KOPT-K1 (cell line): ENCODE measurements around the gene UTS2.

Experiments
- H3K27ac ChIP-seq: fragments of 200-600 bp; sonication (generic); 2 replicates; pipeline ENCODE4 v1.5.1; 2016; ENCODE audit warnings: antibody characterized with exemption, mild to moderate bottlenecking, low read depth, low read length; ENCODE audit not compliant: poor library complexity, severe bottlenecking
- H3K36me3 ChIP-seq: fragments of 200-600 bp; sonication (generic); 2 replicates; pipeline ENCODE4 v1.5.1; 2017; ENCODE audit warnings: antibody characterized with exemption, mild to moderate bottlenecking, low read length, moderate library complexity; ENCODE audit not compliant: insufficient read depth
- H3K9me3 ChIP-seq: fragments of 200-600 bp; sonication (generic); 2 replicates; pipeline ENCODE4 v1.5.1; 2017; ENCODE audit warnings: antibody characterized with exemption, low read length, mild to moderate bottlenecking; ENCODE audit not compliant: insufficient read depth, poor library complexity, severe bottlenecking

UTS2 gene, protein sequence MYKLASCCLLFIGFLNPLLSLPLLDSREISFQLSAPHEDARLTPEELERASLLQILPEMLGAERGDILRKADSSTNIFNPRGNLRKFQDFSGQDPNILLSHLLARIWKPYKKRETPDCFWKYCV

DNA sequence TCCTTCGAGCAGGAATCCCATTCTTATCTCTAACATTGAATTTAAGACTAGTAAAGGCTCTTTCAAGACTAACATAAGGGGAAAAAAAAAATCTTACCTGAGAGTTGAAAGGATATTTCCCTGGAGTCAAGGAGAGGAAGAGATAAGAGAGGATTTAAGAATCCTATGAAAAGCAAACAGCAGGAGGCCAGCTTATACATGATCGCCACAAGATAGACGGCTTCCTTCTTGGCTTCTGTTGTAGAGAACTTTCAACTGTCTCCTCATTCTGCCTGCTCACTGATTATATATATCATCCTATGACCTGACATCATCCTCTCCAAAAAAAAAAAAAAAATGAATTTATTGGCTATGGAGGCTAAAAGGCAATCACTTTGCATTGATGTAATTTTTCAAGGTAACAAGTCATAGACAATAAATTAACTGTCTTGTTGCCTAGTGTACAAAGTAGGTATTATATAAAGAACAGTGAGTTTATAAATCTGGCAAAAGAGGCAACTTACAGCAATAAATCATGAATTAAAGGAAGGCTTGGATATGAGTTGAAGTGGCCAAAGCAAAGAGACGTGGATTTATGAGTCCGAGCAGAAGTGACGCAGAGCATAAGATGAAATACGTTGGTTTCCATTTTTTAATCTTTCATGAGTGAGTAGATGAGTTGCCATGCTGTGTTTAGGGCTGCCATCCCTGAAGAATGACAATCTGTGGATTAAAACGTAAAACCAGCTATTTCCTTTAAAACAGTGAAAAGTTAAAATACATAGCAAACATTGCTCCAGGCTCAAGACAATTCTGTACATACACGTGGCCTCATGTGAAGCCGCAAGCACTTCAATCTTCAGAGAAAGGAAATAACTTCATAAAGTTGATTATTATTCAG, at the start of gene UTS2:
Gene UTS2, minus strand, starts transcription at position 262 of the 880 bp plus-strand sequence. Its CDS starts 62 bp downstream, at position 200.
- no peak within 1 kb of the TSS for H3K27ac ChIP-seq
- H3K9me3 ChIP-seq: no peaks in the 10 kb centered on the region

DNA sequence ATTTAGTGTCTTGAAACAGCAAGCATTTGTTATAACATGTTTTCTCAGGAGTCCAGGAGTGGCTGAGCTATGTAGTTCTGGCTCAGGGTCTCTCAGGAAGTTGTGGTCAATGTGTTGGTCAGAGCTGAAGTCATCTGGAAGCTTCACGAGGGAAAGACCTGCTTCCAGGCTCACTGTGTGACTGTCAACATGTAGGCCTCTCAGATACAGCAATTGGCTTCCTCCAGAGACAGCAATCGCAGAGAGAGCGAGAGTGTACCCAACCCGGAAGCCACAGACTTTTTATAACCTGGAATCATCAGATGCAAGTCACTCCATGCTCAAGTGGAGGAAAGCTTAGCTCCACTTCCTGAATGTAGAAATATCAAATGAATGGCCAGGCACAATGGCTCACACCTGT, 46.9 kb upstream of the UTS2 start:
- Histone ChIP-seq H3K27ac (no peak overlapping the region), H3K9me3 (no peaks in the 10 kb centered on the region), H3K36me3 (no peaks in the 10 kb centered on the region)

More for the DNA sequence above, at the start of gene UTS2:
- H3K36me3 ChIP-seq: no peaks in the 10 kb centered on the region

DNA sequence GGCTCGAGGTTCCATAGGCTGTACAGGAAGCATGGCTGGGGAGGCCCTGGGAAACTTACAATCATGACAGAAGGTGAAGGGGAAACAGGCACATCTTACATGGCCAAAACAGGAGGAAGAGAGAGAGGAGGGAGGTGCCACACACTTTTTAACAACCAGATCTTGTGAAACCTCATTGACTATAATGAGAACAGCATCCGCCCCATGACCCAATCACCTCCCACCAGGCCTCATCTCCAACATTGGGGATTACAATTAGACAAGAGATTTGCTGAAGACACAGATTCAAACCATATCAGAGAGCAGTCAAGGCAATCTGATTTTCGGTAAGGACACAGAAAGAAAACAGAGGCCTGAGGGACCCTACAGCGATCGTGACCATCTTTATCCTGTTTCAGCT, 46.1 kb upstream of the UTS2 start:
- H3K36me3 ChIP-seq: no peaks in the 10 kb centered on the region
- H3K9me3 ChIP-seq: no peaks in the 10 kb centered on the region
- no peak overlapping the region for H3K27ac ChIP-seq

DNA sequence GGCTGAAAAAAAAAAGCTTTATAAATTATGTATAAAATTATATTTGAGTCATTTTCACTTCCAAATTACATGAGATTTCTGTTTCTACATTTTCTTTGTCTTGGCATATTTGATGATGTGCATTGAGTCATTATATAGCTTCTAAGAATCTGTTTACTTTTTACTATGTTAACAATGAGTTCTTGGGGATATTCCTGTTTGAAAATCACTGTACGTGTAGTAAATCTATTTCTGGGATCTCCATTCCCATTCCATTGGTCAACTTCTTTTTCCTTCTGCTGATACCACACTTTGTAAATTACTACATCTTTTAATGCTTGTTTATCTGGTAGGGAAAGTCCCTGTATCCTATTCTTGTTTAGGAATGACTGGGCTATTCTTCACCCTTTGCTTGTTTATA, 44.1 kb upstream of the UTS2 start:
- no peaks in the 10 kb centered on the region for H3K36me3 ChIP-seq
- H3K9me3 ChIP-seq: no peaks in the 10 kb centered on the region
- no peak overlapping the region for H3K27ac ChIP-seq

DNA sequence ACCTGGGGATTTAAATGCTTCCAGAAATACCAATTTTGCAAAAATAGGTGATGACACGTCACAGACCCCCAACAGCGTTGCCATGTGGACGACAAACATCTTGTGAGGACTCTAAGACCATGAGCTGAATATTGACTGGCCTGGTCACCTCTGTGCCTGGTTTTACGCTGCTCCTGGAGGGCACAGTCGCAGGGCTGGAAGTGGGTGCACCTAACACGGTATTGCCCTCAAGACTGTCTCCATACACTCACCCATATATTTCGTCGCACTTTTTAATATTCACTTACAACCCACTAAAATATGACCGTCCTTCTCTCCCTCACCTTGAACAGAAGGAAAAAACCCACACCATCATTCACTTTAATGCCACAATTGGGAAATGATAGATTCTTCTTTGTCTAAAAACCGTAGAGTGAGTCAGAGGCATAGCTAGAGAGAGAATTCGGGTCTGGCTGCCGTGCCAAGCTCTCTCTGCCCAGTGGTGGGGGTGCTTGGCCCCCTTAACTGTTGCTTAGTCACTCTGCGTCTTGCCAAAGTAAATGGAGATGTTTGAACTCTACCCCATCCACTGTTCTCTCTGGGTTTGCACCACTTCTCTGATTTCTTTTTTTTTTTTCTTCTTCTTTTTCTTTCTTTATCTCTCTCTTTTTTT, 40.8 kb upstream of the UTS2 start:
- H3K27ac ChIP-seq: no peak overlapping the region
- H3K36me3 ChIP-seq: no peaks in the 10 kb centered on the region
- no peaks in the 10 kb centered on the region for H3K9me3 ChIP-seq

DNA sequence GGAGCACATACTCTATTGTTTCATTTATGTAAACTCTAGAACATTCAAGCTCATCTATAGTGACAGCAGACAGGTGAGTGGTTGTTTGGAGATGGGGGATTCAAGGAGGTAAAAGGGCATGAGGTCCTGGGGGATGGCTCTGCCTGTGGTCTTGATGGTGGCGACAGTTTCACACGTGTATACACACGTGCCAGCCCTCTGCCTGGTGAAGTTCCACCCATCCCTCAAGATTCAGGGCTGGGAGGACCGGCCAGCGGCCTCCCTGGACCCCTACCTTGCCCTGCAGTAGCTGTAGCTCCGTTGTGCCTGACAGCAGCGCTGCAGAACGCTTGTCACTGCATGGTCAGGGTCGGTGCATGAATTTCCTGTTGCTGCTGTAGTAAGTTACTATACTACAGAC, 38.9 kb upstream of the UTS2 start:
- H3K27ac ChIP-seq: no peak overlapping the region
- H3K9me3 ChIP-seq: no peaks in the 10 kb centered on the region

DNA sequence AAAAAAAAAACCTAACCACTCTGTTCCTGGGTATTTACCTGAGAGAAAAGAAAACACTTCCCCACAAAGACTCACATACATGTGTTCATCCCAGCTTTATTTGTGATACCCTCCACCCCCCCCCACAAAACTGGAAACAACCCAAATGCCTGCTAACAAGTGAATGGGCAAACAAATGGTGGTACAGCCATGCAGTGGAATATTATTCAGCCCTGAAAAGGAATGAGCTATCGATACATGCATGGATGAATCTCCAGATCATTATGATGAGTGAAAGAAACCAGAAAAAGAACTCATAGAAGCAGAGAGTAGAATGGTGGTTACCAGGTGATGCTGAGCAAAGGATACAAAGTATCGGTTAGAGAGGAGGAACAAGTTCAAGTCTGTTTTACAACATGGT, 38.0 kb upstream of the UTS2 start:
- Histone ChIP-seq H3K9me3 (no peaks in the 10 kb centered on the region), H3K36me3 (no peaks in the 10 kb centered on the region), H3K27ac (no peak overlapping the region)

More for the DNA sequence above, 38.9 kb upstream of the UTS2 start:
- no peaks in the 10 kb centered on the region for H3K36me3 ChIP-seq

DNA sequence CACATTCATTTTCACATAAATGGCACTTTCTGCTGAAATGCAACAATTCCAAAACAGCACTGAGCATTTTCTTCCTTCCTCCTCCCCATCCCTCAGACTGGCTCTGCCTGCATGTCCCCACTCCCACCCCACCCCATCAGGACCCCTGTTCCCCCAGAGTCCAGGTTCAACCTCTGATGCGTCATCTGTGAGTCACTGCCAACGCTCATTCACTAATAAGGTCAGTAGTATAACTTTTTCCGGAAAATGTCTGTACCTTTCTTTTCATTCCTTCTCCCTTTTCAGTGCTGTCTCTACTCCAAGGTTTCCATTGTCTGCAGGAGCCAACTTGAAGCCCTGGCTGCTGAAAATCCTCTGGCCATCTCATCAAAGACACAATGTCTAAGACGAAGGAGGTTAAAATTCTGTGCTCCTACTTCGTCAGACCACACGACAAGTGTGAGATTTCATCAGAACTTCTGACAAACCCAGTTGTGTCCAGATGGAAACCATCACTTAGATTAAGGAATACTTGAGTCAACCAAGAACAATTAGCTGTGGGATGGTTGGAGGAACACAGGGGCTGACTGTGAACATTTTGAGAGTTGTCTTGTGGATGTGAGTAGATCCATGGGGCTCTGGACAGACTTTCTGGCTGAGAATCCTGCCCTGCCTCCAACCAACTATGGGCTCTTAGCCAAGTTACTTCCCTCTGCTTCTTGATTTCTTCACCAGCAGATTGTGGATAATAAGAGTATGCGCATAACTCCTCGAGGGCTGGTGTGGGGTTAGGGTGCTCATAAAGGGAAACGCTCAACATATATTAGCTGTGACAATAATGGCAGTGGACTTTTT, 35.6 kb upstream of the UTS2 start:
- H3K36me3 ChIP-seq: no peaks in the 10 kb centered on the region
- H3K27ac ChIP-seq: no peak overlapping the region
- no peaks in the 10 kb centered on the region for H3K9me3 ChIP-seq

DNA sequence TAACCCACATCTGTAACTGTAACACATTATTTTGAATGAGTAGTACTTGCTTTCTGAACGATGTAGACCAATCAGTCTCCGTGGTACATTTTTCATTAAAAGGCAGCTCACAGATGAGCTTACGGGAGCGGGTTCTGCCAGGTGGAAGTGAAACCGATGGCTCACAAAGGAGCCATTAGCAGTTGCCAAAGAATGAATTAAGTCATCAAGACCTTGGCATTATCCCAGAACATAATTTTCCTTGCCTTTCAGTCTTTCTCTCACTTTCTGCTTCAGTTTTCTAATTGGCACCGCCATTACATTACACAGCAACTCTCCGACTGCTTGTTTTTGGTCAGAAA, 33.5 kb upstream of the UTS2 start:
- no peaks in the 10 kb centered on the region for H3K9me3 ChIP-seq
- H3K27ac ChIP-seq: no peak overlapping the region
- no peaks in the 10 kb centered on the region for H3K36me3 ChIP-seq

DNA sequence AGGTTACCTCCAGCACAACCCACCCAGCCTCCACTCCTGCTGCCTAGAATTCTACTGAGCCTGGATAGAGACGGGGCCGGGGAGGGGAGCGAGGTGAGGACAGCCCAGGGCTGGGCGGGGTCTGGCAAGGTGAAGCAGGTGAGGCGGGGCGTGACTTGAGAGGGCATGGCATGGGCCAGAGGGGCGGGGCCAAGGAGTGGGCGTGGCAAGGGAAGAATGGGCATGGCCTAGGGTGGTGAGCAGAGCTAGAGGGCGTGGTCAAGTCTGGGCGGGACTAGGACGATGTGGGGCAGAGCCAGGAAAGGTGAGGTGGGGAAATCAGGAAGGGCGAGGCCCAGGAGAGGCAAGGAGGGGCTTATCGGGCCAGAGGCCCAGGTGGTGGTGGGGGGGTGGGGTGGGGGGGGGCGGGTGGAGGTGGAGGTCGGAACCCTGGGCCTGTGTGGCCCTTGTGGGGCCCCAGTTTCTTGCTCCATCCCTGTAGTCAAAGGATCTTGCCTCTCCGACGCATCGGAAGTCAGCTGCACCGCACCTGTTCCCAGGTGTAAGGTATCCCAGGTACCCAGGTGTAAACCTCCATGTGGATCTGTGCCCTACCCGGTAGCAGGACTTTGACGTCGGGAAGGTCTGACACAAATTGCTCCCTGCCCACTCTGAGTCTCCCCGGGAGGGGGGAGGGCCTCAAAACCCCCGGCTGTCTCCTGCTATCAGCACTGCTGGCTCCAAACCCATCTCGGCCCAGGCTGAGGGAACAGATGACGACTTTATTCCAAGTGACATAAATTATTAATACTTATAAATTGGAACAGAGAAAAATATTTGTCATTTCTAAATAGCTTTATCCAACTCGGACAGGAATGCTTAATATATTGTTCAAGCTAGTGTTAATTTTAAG, 32.9 kb upstream of the UTS2 start:
- Histone ChIP-seq H3K9me3 (no peaks in the 10 kb centered on the region), H3K36me3 (no peaks in the 10 kb centered on the region), H3K27ac (no peak overlapping the region)

DNA sequence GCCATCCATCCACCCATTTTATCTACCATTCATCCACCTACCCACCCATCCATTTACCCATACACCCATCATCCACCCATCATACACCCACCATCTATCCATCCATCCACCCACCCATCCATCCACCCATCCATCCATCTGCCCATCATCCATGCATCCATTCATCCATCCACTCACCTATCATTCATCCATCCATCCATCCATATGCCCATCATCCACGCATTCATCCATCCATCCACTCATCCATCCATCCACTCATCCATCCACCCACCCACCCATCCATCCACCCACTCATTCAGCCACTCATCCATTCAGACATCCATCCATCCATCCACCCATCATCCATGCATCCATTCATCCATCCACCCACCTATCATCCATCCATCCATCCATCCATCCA, 31.9 kb upstream of the UTS2 start:
- Histone ChIP-seq H3K9me3 (no peaks in the 10 kb centered on the region), H3K27ac (no peak overlapping the region), H3K36me3 (no peaks in the 10 kb centered on the region)

DNA sequence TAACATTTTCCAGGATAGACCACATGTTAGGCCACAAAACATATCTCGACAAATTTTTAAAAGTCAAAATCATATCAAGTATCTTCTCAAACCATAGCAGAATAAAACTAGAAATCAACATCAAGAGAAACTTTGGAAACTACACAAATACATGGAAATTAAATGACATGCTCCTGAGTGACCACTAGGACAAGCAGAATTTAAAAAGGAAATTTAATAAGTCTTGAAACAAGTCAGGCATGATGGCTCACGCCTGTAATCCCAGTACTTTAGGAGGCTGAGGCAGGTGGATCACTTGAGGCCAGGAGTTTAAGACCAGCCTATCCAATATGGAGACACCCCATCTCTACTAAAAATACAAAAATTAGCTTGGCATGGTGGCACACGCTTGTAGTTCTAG, 26.4 kb upstream of the UTS2 start:
- no peak overlapping the region for H3K27ac ChIP-seq
- H3K36me3 ChIP-seq: no peaks in the 10 kb centered on the region
- peaks cover 6% of the 10 kb centered on the region for H3K9me3 ChIP-seq

DNA sequence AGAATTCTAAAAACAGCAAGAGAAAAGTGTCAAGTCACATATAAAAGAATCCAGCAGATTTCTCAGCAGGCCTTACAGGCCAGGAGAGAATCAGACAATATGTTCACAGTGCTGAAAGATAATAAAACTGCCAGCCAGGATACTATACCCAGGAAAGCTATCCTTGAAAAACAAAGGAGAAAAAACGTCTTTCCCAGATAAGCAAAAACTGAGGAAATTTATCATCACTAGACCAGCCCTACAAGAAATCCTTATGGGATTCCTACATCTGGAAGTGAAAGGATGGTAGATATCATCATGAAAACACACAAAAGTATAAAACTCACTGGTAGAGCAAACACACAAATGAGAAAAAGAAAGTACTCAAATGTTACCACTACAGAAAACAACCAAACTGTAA, 25.2 kb upstream of the UTS2 start:
- peaks cover 6% of the 10 kb centered on the region for H3K9me3 ChIP-seq
- no peak overlapping the region for H3K27ac ChIP-seq
- no peaks in the 10 kb centered on the region for H3K36me3 ChIP-seq
